NCI-H446 treated with DMSO at 0.1 percent for 48 hours (cell line): ENCODE results near the gene SIX1.

Experiments
- DNase-seq: peaks from one replicate; lab custom pipeline; 2025; lab: John Stamatoyannopoulos, UW

SIX1 gene

DNA sequence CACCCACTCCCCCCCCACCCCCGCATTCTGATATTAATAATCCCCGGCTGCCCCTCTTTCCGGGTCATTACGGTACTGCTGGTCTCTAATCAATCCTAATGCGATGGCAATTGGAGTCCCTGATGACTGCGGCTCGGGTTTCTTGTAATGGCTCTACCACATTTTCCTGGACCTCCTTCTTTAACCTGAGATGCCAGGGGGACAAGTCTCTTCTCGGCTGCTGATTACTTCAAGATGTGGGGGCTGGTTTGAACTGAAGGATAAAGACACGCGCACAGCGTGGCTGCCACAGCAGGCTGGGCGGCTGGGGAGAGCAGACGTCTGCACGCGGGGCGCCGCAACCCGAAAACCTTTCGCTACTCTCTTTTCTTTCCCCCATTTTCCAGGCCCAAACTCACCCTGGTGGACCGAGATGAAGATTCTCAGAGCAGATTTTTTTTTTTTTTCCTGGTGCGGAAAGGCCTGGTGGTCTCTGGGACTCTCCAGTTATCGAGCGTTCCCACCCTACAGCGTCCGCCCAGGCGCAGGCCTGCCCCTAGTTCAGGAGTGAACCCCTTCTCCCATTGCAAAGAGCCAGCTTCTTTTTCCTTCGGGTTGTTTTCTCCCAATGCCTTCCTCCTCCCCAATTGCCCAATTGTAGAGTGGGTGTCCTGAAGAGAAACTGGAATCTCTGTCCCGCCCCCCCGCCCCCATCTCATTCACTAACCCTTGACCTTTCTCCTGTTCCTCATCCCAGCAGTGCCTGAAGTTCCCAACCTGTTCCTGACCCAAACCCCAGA is 6.0 kb upstream of the SIX1 start:
- no peak for DNase-seq

GRCh38 chr14:60654334-60654821 is 5.1 kb upstream of the SIX1 start:
- DNase-seq, result no peak

- DNase-seq, result no peak
These were observed 4.5 kb upstream of the SIX1 start for GRCh38 chr14:60653701-60654161.

GRCh38 chr14:60652674-60653651 is 3.7 kb upstream of the SIX1 start:
- no peak for DNase-seq

DNA sequence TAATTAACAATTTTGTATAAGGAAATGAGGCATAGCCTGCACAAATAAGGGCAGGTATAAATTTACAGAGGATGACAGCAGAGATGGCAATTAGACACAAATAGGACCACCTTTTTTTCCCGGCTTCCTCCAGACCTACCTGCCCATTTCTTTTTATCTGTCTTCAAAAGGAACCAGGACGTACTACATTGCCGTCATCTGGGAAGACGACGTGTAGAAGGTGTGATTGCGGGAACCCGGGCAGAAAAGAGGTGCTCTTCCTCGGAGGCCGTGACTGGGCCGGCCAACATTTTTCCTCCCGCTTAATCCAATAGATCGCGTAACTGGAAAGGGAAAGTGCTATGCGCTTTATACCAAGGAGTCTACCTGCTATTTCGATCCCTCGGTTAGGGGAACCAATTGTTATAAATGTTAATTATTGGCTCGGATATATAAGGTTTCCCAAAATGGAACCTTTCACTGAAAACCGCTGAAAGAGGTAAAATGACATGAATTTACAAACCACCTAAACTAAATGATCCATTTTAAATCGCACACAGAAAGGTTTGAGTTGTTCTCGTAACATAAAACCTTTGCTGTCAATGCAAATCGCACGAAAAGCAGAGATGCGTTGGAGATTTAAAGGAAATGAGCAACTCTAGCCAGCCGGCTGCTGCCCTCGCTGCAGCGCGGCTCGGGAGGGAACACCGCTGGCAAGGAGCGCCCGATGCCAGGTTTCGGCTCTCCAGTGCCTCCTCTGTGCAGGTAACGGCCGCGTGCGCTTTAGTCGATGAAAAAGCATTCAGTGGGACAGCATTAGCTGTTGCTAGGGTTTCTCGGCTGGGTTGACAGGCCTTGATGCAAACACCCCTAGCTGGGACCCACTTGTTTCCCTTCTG is 2.8 kb upstream of the SIX1 start:
- no peak for DNase-seq

DNA sequence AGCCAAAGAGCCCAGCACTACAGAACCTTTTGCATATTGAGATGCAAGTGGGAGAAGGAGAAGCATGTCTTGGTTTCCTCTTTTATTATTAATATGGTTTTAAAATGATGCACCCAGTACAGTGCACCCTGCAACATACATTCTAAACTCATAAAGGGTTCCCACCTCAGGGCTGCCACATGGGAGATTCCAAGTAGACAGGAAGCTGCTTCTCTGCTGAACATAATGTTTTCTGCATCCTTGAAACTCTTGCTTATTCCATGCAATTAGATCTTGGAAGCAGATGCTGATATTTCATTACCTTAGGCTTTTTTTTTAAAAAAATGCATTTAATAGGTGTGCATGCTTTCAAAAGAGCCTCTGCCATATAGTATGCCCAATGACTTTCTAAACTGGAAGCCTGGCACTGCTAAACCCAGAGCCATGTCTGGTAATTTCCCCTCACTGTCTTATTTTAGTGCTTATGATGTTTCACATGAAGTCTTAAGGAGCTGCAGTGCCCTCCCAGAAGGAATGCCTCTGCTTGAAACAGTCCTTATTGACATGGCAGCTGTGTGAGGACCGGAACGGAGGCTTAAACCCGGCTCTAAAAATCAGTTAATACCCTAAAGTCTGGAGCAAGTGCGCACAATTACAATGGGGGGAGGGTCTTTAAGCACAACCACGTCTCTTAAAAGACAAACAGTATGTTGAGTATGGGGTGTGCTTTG is 2.0 kb upstream of the SIX1 start:
- DNase-seq, result no peak

DNA sequence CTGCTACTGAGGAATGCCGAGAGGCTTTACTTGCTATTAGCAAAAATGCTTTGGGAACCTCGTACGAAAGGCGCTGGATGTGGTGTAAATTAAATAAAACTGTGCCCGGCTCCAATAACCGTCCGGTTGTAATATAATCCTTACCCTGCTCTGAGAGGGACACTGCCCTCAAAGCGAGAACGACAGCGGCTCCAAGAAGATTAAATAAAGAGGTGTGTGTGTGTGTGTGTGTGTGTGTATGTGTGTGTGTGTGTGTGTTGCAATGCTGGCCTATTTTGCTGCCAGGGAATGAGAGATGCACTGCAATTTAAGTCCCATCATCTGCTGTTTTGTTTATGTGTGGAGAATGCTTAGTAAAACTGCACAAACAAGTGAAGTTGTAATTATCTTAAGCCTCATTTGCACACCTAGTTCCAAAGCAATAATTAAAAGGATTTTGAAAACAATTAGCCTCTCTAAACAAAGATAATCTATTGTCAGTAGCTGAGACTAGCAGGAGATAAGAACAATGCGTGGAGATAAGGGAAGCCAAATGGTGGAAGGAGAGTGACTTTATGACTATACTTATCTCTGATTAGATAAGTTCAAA is 1.2 kb upstream of the SIX1 start:
- DNase-seq, result no peak

GRCh38 chr14:60649875-60650372 is 647 bp upstream of the SIX1 start:
- DNase-seq, result no peak

DNA sequence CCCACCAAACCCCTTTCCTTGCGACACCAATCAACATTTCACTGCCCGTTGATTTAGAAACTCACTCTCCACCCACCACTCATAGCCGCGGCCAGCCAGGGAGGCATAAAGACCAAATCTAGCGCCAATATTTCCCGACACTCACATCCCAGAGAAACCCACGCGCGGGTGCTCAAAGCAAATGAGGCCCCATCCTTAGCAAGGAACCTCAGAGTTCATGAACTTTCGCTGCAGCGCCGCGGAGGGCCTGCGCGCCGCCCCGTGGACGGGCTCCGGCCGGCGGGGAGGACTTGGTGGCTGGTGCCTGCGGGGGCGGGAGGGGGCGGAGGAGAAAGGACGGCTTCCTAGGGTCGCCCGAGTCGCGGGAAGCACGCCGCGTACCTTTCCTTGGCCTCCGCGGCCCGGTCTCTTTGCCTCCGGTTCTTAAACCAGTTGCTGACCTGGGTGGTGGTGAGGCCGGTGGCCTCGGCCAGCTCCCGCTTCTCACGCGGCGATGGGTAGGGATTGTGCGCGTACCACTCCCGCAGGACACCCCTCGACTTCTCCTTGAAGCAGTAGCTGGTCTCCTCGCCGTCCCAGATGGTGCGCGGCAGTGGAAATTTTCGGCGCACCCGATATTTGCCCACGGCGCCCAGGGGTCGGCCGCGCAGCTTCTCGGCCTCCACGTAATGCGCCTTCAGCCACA is 886 bp downstream of the SIX1 start:
- no peak for DNase-seq

DNA sequence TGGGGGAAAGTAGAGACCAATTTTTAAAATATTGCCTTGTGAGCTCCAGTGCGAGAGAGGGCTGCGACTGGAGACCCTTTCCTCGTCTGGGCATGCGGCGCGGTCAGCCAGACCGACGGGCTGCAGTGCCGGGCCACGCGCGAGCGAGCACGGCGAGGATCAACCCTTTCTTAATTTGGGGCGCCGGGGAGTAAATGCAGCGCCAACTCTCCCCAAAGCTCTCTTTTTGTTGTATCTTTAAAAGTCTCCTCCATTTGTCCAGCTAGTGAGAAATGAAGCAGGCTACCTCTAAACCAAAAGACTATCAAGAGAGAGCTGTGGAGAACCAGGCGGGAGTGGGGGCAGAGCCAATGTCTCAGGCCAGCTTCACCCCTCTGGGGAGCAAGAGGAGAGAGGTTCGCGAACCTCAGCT is 1.4 kb downstream of the SIX1 start:
- no peak for DNase-seq

- no peak for DNase-seq
These were observed 2.0 kb downstream of the SIX1 start for GRCh38 chr14:60647081-60647836.

DNA sequence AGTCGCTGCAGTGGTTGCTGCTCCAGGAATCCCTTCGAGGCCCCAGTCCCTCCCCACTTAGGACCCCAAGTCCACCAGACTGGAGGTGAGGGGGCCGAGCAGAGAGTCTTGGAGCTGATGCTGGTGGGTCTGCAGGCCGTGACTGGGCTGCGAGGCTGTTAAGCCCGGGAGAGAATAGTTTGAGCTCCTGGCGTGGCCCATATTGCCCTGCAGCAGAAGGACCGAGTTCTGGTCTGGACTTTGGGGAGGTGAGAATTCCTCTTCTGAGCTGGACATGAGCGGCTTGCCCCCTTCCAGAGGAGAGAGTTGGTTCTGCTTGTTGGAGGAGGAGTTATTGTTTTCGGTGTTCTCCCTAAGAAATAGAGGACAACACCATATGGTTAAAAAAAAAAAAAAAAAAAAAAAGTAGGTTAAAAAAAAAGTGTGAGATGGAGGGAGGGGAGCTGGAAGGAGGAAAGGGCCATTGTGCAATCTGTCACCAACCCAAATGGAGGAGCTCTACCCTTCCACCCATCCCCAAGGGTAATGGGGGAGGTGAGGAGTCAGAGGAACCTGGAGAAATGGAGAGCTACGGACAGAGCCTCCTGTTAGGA is 3.0 kb downstream of the SIX1 start:
- DNase-seq, result no peak

DNA sequence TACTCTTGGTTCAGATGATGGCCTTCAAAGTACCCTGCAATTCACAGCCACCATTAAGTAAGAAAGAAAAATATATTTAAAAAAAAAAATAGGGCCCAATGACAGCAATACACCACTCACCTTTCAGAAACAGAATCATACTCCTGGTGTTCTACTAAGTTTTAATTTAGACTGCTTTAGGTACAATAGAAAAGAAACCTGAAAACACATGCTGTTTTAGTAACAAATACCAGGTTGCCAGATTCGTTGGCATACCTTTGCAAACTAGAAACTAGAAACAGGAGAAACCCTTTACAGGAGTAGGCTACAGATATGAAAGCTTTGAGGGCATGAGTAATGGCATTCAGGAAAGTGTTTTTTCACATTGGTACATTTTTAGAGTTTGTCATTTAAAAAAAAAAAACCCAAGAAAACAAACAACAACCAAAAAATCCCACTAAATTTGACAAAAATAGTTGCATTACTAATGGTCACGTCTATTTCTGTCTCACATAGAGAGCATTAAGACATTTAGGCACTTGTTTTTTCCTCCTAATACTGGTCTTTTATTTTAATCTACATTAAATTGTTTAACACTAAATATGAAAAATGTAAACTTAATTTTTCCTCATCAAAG is 4.0 kb downstream of the SIX1 start:
- no peak for DNase-seq

GRCh38 chr14:60644666-60645065 is 4.6 kb downstream of the SIX1 start:
- no peak for DNase-seq

- no peak for DNase-seq
These were observed 5.6 kb downstream of the SIX1 start for GRCh38 chr14:60643463-60644314.

DNA sequence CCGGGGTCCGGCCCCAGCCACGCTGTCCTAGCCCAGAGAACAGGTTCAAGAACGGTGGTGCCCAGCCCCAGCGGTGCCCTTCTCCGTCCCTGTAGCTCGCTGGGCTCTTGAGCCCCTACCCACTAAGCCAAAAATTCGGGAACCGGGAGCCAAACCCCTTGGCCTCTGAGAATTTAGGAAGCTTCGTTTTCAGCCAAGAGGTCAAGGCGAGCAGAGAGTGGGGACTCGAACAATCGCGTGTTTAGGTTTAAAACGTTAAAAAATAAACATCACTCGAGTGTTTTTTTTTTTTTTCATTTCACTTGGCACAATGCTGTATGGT is 6.2 kb downstream of the SIX1 start:
- DNase-seq, result no peak
